SK-N-SH treated with all-trans-retinoic acid at 6 μM for 48 hours (cell line): Measurements from ENCODE around the gene FBXO38.

ENCODE experiments used
- ARNTL ChIP-seq: fragments of 450-650 bp; formaldehyde crosslinking; IDR thresholded peaks from 2 replicates; pipeline ENCODE4 v1.5.0; 2020; ENCODE audit warnings: low read depth, mild to moderate bottlenecking, moderate library complexity, borderline replicate concordance
- CREB5 ChIP-seq: fragments of 250-450 bp; sonication (Bioruptor Pico); IDR thresholded peaks from 2 replicates; pipeline ENCODE4 v1.5.1; 2020; ENCODE audit warnings: low read depth, mild to moderate bottlenecking, moderate library complexity
- CSDC2 ChIP-seq: fragments of 250-450 bp; sonication (Bioruptor Pico); IDR thresholded peaks from 2 replicates; pipeline ENCODE4 v1.5.0; 2020; ENCODE audit warnings: mild to moderate bottlenecking, moderate library complexity
- CSRNP3 ChIP-seq: fragments of 250-450 bp; sonication (Bioruptor Pico); IDR thresholded peaks from 2 replicates; pipeline ENCODE4 v1.5.1; 2021; ENCODE audit warnings: mild to moderate bottlenecking, moderate library complexity
- ESRRG ChIP-seq: fragments of 250-450 bp; sonication (Bioruptor Pico); IDR thresholded peaks from 2 replicates; pipeline ENCODE4 v1.6.1; 2021; ENCODE audit warnings: mild to moderate bottlenecking
- GLIS3 ChIP-seq: fragments of 250-450 bp; sonication (Bioruptor Pico); IDR thresholded peaks from 2 replicates; pipeline ENCODE4 v1.5.0; 2020; ENCODE audit warnings: mild to moderate bottlenecking, moderate library complexity
- ISL1 ChIP-seq: fragments of 250-450 bp; sonication (Bioruptor Pico); IDR thresholded peaks from 2 replicates; pipeline ENCODE4 v2.1.2; 2022; ENCODE audit warnings: mild to moderate bottlenecking, moderate library complexity
- RARB ChIP-seq: fragments of 250-450 bp; sonication (Bioruptor Pico); IDR thresholded peaks from 2 replicates; pipeline ENCODE4 v1.8.0; 2021; ENCODE audit warnings: mild to moderate bottlenecking, moderate library complexity
- SNAI2 ChIP-seq: fragments of 250-450 bp; sonication (Bioruptor Pico); IDR thresholded peaks from 2 replicates; pipeline ENCODE4 v1.5.0; 2020; ENCODE audit warnings: mild to moderate bottlenecking, moderate library complexity
- TSHZ2 ChIP-seq: fragments of 250-450 bp; sonication (Bioruptor Pico); IDR thresholded peaks from 2 replicates; pipeline ENCODE4 v1.5.0; 2020; ENCODE audit warnings: mild to moderate bottlenecking, moderate library complexity
- ZFP30 ChIP-seq: fragments of 450-650 bp; formaldehyde crosslinking; IDR thresholded peaks from 2 replicates; pipeline ENCODE4 v1.5.0; 2022; ENCODE audit warnings: mild to moderate bottlenecking, moderate library complexity
- ZNF70 ChIP-seq: fragments of 450-650 bp; formaldehyde crosslinking; IDR thresholded peaks from 2 replicates; pipeline ENCODE4 v1.5.0; 2020; ENCODE audit warnings: mild to moderate bottlenecking, moderate library complexity

- no peak for TF ChIP-seq ARNTL (CRISPR knock-in tag)
- no peak for TF ChIP-seq ESRRG (CRISPR knock-in tag)
- TF ChIP-seq ZFP30 (CRISPR knock-in tag): no peak
- TF ChIP-seq ZNF70 (CRISPR knock-in tag): no peak
- TF ChIP-seq GLIS3 (CRISPR knock-in tag): no peak
- TF ChIP-seq CREB5 (CRISPR knock-in tag): no peak
- no peak for TF ChIP-seq TSHZ2
- TF ChIP-seq SNAI2 (CRISPR knock-in tag): no peak
- no peak for TF ChIP-seq CSRNP3 (CRISPR knock-in tag)
- TF ChIP-seq RARB (CRISPR knock-in tag): no peak
- no peak for TF ChIP-seq ISL1 (CRISPR knock-in tag)
- TF ChIP-seq CSDC2: no peak
Measured at GRCh38 chr5:148335259-148335658, 48.5 kb upstream of the FBXO38 start, which contains the start of gene SPINK9.
